Transverse colon (tissue), 4 donors: ENCODE results near the gene PRKCA. TPM values are rescaled to one million over a fixed set of nuclear protein-coding genes. Genes with fewer than 3 reads are reported as not detected.
A peak's percentile ranks its signal among the peaks of the same experiment; 100 is the strongest.

ENCODE experiments used
- DNase-seq: peaks from one replicate; pipeline ENCODE4 v3.0.0-alpha.2; 2019
- H3K27ac ChIP-seq, 4 donors: fragments of 200-600 bp; sonication (generic); 2 replicates each; pipeline ENCODE4 v1.5.1; 2016 to 2018; ENCODE audit warnings: inconsistent platforms in 4 of 4
- H3K27me3 ChIP-seq: fragments of 200-600 bp; sonication (generic); 2 replicates; pipeline ENCODE4 v1.5.1; 2017; ENCODE audit warnings: inconsistent platforms
- H3K36me3 ChIP-seq, 4 donors: fragments of 200-600 bp; sonication (generic); 2 replicates each; pipeline ENCODE4 v1.5.1; 2017 to 2019; ENCODE audit warnings: inconsistent platforms in 4 of 4
- H3K4me1 ChIP-seq, 4 donors: fragments of 200-600 bp; sonication (generic); 2 replicates each; pipeline ENCODE4 v1.5.1; 2017 to 2020; ENCODE audit warnings: inconsistent platforms in 4 of 4
- H3K4me3 ChIP-seq, 4 donors: fragments of 200-600 bp; sonication (generic); 1 replicate in 1 of 4; 2 replicates in 3 of 4; pipeline versions ENCODE4 v1.5.1 to v1.6.1; 2017 to 2019; ENCODE audit warnings: inconsistent platforms in 4 of 4
- H3K9me3 ChIP-seq, 2 donors: fragments of 200-600 bp; sonication (generic); 2 replicates each; pipeline ENCODE4 v1.5.1; 2017 to 2019; ENCODE audit warnings: inconsistent platforms in 2 of 2
- CTCF ChIP-seq, 5 experiments: fragments of 200-600 bp in 3 of 5; fragments of 450-650 bp in 2 of 5; sonication (generic) in 3 of 5; IDR thresholded peaks; 1 replicate in 2 of 5; 2 replicates in 3 of 5; pipeline ENCODE4 v1.5.1; 2016 to 2017; ENCODE audit warnings: antibody characterized with exemption in 5 of 5, inconsistent platforms in 3 of 5, mild to moderate bottlenecking in 2 of 5, moderate library complexity in 1 of 5
- EP300 ChIP-seq: sonication (generic); formaldehyde crosslinking; IDR thresholded peaks from one replicate; pipeline ENCODE4 v1.6.1; 2017; ENCODE audit warnings: antibody characterized with exemption, low read depth
- POLR2A ChIP-seq: fragments of 450-650 bp; IDR thresholded peaks from one replicate; pipeline ENCODE4 v1.6.1; 2016; ENCODE audit warnings: antibody characterized with exemption, mild to moderate bottlenecking, moderate library complexity
- POLR2AphosphoS5 ChIP-seq, 3 donors: sonication (generic); formaldehyde crosslinking; IDR thresholded peaks; one replicate each; pipeline ENCODE4 v1.6.1; 2016; ENCODE audit warnings: antibody characterized with exemption in 3 of 3
- WGBS, 2 donors: methylation state at CpG; one replicate each; pipeline ENCODE4 v1.1.5; 2018; ENCODE audit warnings: low coverage in 1 of 2; 5-methylcytosine and 5-hydroxymethylcytosine counted together
- in situ Hi-C, 4 donors: fragments of 200-750 bp; cut with MboI; loops; one replicate each; pipeline versions ENCODE4 v1.15.0 to v1.15.1; 2017; ENCODE audit warnings: low sequenced_read_pairs in 3 of 4, low pct_ligation_motif_present in 1 of 4, low pct_unique_long_range_greater_than_20kb in 1 of 4
- intact Hi-C: fragments of 100-400 bp; cut with DNase I; formaldehyde crosslinking; loops from one replicate; pipeline ENCODE4 v1.15.1; 2023; ENCODE audit warnings: low total_unique reads
- total RNA-seq, 4 donors: library from RNA; depleted of rRNA; stranded (reverse); fragments of >200 nt; gene quantifications; one replicate each; pipeline ENCODE4 v1.1.0, GENCODE V29; 2016

PRKCA gene
- total RNA-seq, 4 donors from 2014 or later = 16.1 to 49.7 (median 31.7) TPM

DNA sequence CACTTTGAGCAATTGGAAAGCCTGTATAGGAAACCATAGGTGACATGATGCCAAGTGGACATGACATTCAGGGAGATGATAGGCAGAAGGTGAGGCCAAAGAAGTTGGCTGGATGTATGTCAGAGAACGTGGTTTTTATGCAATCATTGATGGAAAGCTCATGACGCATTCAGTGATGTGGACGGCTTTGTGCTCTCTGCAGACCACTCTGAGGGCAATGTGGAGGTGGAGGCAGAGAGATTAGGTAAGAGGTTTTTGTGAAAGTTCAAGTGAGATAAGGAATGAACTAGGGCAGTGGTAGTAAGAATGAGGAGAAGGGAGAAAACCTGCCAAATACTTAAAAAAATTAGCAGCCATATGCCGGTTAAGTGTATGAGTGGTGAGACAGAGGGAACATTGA, 99.0 kb downstream of the PRKCA start:
- no peaks in the 10 kb centered on the region for H3K36me3 ChIP-seq
- no peak for TF ChIP-seq EP300
- no peak for TF ChIP-seq POLR2AphosphoS5 (IDR thresholded peaks at IDR 0.05)
- no peak for TF ChIP-seq CTCF (IDR thresholded peaks at IDR 0.05)
- no peak for TF ChIP-seq POLR2A
- no peak overlapping the region for H3K4me3 ChIP-seq
- H3K27ac ChIP-seq = no peak overlapping the region
- no peaks in the 10 kb centered on the region for H3K27me3 ChIP-seq
- WGBS, 2 donors = 93 to 94% methylated on average over 4 of the region's 4 CpGs
- in situ Hi-C loops (no loop called here), intact Hi-C loops (no loop called here)
- H3K9me3 ChIP-seq = no peaks in the 10 kb centered on the region
- no peak for DNase-seq
- H3K4me1 ChIP-seq = peaks cover 10 to 49% (median 15%) of the 10 kb centered on the region in 4 donors

- DNase-seq = no peak
- no peak overlapping the region for H3K4me3 ChIP-seq
- intact Hi-C loops (no loop called here), in situ Hi-C loops (no loop called here)
- peak overlapping the region in 2 of 4 donors; percentile 31 to 41 for H3K27ac ChIP-seq
- H3K4me1 ChIP-seq = peaks cover 10 to 41% (median 16%) of the 10 kb centered on the region in 4 donors
- no peaks in the 10 kb centered on the region for H3K27me3 ChIP-seq
- H3K36me3 ChIP-seq = no peaks in the 10 kb centered on the region
- no peaks in the 10 kb centered on the region for H3K9me3 ChIP-seq
- WGBS, 2 donors = 40 to 41% methylated on average over 6 to 8 of the region's 8 CpGs
- no peak for TF ChIP-seq CTCF (IDR thresholded peaks at IDR 0.05)
- no peak for TF ChIP-seq POLR2A
- no peak for TF ChIP-seq EP300
- no peak for TF ChIP-seq POLR2AphosphoS5 (IDR thresholded peaks at IDR 0.05)
These were observed 101.6 kb downstream of the PRKCA start for GRCh38 chr17:66403846-66404556.

DNA sequence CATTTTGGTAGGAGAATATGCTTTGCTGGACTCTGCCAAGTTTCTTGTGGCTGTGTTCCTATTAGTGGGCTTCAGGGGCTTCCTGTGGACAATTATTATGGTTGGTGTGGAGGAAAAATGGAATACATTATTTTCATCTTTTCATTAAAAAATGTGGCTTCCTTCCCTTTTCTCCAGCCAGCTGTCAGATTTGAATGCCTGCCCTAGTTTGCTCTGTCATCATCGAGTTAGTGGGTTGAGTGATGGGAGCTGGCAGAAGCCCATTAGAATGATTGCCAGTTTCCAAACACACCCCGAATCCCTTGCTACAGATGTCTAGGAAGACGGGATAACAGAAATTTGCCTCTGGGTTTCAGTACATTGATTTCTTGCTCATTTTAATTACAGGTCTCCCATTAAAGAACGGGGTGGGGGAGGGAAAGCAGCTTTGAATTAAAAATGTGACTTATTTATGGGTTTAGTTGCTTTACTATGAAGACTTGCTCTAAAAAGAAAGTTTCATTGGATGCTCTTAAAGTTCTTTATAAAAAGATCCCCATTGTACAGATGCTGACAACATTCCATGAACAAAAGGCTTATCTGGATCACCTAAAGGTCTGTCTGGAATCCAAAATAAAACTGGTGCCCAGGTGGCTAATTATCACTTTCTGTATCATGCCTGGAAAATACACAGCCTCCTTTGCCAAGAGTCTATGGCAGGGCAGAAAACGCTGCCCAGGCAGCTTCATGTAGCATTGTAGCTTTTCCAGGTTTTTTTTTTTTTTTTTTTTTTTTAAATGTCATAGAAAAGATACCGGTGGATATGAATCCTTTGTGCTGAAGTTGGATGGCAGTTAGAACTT, 103.6 kb downstream of the PRKCA start:
- 46 to 66% methylated on average over 4 to 6 of the region's 6 CpGs for WGBS, 2 donors
- TF ChIP-seq CTCF (IDR thresholded peaks at IDR 0.05) = no peak
- TF ChIP-seq POLR2AphosphoS5 (IDR thresholded peaks at IDR 0.05) = no peak
- no peak for TF ChIP-seq POLR2A
- TF ChIP-seq EP300 = no peak
- intact Hi-C loops (no loop called here), in situ Hi-C loops (no loop called here)
- H3K36me3 ChIP-seq = no peaks in the 10 kb centered on the region
- peaks cover 10 to 34% (median 16%) of the 10 kb centered on the region in 4 donors for H3K4me1 ChIP-seq
- no peak overlapping the region for H3K27ac ChIP-seq
- DNase-seq = no peak
- H3K9me3 ChIP-seq = no peaks in the 10 kb centered on the region
- H3K4me3 ChIP-seq = no peak overlapping the region
- H3K27me3 ChIP-seq = no peaks in the 10 kb centered on the region
